NCI-H2029 (cell line): ENCODE data around the gene ACSM6.

Experiments used
- DNase-seq: peaks from one replicate; lab custom pipeline; 2025; lab: John Stamatoyannopoulos, UW

The ACSM6 gene

DNA sequence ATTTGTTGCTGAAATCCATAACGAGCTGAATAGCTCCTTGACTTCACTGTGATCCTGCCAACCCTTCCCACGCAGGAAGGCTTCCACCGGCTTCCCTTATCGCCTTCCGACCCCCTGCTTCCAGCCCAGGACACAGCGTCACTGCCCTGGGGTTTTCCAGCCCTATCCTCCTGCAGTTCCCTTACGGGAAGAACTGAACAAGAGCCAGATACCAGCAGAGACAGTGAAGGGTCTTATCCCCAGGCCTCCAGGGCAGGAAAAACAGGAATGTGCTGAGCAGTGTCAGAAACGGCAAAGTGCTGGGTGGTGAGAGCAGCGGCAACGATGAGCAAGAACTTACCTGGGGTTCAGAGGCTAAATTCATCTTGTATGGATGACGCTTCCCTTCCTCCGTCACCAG, 74.4 kb downstream of the ACSM6 start:
- no peak for DNase-seq

DNA sequence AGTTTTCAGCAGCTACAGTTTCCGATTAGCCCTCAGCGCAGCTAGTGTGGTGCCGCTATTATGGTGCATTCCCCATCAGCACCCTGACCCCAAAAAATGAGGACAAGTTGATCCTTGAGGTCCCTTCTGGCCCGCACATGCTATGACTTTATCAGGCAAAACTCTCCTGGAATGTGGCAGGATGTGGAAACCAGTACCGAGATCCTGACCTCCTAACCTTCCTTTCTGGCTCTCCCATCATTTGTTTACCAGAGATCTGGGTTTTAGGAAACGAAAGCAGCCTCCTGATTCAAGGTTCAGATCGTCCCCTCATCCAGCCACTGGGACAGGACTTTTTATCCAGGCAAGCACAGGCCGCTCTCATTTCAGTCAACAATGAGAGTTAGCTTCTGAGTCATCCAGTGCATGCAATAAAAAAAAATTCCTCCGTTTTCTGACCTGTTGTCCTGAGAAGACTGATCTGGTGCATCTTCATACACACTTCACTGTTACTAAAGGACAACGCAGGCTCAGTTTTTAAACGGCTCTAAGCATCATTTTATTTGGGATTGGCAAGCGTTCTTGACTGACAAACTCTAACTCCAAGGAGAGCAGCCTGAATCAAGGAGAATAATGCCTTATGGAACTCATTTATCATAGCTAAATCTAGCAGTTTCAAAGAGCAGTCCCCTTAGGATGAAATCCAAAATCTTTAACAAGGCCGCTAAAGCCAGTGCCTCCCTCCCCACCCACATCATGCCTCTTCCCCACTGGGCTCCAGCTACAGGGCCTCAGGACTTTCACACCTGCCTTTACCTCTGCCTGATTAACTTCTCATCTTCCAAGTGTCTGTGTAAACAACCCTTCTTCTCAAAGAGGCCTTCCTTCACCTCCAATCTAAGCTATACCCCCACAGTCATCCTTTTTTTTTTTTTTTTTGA, 79.6 kb downstream of the ACSM6 start:
- DNase-seq: no peak

DNA sequence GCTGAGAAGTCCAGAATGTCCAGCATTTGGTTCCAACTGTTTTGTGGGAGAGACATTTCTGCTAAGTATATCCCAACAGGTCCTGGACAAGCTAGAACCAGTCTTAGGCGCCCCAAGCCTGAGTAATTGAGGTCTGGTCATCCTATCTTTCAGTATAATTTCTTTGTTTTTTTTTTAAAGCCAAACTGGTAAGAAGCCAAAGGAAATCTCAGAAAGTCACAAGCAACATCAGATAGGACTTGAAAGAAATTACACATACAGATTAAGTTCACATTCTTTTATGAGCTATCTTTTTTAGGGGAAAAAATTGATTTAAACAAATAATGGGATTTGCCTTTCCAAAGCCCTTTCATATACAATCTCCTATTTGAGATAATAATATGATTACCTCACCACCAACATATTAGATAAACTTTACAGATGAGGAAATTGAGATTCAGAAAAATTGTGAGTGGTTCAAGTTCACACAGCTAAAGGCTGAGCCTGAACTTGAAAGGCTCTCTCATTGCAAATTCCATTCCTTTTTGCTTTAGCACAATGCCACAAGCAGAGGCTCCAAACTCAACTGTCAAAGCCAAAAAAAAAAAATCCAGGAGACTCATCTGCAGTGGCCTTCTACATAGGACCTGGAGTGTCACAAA, 81.8 kb downstream of the ACSM6 start:
- no peak for DNase-seq

DNA sequence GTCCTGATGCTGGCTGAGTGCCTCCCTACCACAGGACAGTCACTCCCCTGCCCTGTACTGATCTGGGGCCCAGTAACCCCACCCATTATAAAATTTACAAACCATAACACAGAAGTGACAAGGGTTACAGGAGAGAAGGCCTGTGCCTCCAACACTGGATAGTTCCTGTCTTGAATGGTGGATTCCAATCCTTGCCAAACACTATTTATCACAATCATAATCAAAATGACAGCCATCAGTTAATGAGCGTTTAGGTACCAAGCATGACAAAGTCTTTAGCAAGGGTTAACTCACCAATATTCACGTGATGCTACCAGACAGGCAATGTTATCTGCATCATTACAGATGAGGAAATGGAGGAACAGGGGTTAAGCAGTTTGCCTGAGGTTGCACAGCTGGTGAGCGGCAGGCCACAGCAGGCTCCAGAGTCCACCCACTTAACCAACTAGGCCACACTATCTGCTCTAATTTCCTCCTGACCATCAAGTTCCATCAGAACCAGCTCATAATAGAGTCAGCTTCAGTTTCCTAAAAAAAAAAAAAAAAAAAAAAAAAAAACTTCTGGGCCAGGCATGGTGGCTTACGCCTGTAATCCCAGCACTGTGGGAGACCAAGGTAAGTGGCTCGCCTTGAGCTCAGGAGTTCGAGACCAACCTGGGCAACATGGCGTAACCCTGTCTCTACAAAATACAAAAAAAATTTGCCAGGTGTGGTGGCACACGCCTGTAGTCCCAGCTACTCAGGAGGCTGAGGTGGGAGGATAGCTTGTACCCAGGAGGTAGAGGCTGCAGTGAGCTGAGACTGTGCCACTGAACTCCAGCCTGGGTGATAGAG, 82.5 kb downstream of the ACSM6 start:
- no peak for DNase-seq

DNA sequence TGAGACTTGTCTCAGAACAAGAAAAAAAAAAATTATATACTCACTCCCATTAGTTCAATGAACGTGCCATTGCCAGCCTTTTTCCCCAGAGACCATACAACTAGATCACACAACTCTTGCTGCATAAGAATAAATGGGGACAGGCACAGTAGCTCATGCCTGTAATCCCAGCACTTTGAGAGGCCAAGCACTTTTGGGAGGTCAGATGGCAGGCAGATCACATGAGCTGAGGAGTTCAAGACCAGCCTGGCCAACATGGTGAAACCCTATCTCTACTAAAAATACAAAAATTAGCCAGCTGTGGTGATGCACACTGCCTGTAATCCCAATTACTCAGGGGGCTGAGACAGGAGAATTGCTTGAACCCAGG, 83.1 kb downstream of the ACSM6 start:
- DNase-seq: no peak

GRCh38 chr10:95277614-95278013, 83.6 kb downstream of the ACSM6 start:
- DNase-seq: no peak
